Omental fat pad (tissue), 4 donors: Measurements from ENCODE around the gene MACO1. TPM values are rescaled to one million over a fixed set of nuclear protein-coding genes. Genes with fewer than 3 reads are reported as not detected.

Source experiments
- ATAC-seq: fragments of 150-250 bp; one replicate; pipeline ENCODE4 v1.9.1; 2016; ENCODE audit warnings: mild to moderate bottlenecking, moderate library complexity; ENCODE audit not compliant: low FRiP score
- DNase-seq: peaks from one replicate; pipeline ENCODE4 v3.0.0-alpha.2; 2019; ENCODE audit warnings: low spot score
- total RNA-seq, 4 donors: library from RNA; depleted of rRNA; stranded (reverse); fragments of >200 nt; gene quantifications; one replicate each; pipeline ENCODE4 v1.1.0, GENCODE V29; 2016
- TF ChIP-seq, protein P1 (sequence below), 3 donors: fragments of 450-650 bp; IDR thresholded peaks; one replicate each; pipeline ENCODE4 v1.5.1; 2016 to 2017; ENCODE audit warnings: antibody characterized with exemption in 3 of 3, mild to moderate bottlenecking in 3 of 3, moderate library complexity in 2 of 3

The MACO1 gene
- total RNA-seq, 4 donors from 2014 or later = 13.0 to 16.6 (median 15.7) TPM

DNA sequence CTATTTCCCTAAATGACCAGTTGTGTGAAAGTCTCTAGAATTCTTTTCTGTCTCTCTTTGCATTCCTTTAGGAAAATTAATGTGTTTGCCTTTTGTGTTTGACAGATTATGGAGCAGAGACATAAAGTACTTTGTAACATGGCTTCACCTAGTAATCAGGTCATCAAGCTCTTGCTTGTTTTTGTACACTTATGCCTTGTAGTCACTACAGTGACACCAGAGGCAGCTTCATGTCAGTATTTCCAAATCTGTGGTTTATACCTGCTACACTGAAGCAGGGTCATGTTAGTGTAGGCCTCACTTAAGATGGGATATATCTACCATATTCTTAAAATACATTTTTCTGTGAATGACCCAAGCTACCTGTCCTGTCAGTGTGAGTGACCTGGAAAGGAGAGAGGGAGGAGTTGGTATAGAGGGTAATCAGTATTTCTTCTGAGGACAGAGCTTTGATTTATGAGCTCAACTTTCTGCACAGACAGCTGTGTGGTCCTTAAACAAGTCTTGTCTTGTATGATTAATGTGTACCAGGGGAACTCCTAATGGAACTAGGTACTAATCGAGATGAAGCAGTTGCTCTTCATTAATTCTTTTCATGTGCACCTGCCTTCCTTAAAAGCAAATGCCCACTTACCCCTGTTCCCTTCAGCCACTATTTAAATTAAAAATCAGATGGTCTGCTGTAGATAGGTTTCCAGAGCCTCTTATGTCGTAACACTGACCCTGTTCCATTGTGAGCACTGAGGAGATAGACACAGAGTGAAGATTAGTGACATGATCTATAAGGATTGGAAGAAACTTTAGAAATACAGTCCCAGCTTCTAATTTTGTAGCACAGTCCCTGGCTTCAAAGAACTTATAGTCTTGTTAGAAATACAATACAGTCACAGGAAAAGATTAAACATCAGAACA lies 45.7 kb downstream of the MACO1 start:
- ATAC-seq (no peak), DNase-seq (no peak)
- TF ChIP-seq, protein P1, sequence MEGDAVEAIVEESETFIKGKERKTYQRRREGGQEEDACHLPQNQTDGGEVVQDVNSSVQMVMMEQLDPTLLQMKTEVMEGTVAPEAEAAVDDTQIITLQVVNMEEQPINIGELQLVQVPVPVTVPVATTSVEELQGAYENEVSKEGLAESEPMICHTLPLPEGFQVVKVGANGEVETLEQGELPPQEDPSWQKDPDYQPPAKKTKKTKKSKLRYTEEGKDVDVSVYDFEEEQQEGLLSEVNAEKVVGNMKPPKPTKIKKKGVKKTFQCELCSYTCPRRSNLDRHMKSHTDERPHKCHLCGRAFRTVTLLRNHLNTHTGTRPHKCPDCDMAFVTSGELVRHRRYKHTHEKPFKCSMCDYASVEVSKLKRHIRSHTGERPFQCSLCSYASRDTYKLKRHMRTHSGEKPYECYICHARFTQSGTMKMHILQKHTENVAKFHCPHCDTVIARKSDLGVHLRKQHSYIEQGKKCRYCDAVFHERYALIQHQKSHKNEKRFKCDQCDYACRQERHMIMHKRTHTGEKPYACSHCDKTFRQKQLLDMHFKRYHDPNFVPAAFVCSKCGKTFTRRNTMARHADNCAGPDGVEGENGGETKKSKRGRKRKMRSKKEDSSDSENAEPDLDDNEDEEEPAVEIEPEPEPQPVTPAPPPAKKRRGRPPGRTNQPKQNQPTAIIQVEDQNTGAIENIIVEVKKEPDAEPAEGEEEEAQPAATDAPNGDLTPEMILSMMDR (IDR thresholded peaks at IDR 0.05) = no peak

DNA sequence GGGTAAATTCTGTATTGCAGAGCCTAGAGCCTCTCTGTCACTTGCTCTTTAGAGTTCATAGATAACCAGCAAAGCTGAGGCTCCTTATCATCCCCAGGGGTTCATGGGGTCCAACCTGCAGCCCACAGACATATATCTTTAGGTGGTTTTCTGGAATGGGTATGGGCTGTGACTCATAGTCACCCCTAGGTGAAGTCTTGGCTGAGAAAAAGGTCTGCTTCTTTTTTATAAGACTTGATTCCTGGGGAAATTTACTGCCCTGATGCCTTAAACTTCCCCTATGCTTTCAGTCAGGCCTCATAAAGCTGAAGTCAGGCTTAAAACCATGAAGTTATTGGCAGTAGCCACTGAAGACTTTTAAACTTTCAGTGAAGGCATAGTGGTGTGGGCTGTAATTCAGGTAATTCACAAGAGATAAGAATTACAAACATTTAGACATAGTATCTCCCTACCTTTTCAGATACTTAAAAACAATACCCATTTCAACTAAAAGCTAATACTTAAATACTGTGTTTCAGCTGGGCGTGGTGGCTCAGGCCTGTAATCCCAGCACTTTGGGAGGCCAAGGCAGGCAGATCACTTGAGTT lies 46.8 kb downstream of the MACO1 start:
- ATAC-seq = no peak
- no peak for DNase-seq
- TF ChIP-seq, protein P1 (IDR thresholded peaks at IDR 0.05) = no peak

DNA sequence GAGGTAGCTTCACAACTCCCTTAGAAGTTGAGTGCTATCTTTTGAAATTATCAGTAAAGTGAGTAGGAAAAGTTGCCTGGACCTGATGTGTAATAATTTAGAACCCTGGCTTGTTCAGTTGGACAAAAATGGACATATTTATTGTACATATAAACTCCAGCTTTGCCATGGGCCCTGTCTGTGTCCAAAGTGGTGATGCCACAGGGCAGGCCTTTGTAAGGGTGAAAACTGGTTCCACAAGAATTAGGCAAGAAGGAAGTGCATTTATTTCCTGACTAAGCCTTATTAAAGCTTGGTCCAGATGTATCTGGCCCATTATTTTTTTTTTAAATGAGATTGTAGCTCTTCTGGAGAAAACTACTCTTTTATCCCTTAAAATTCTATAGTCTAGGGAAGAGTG lies 47.9 kb downstream of the MACO1 start:
- TF ChIP-seq, protein P1 (IDR thresholded peaks at IDR 0.05) = no peak
- no peak for ATAC-seq
- DNase-seq = no peak

DNA sequence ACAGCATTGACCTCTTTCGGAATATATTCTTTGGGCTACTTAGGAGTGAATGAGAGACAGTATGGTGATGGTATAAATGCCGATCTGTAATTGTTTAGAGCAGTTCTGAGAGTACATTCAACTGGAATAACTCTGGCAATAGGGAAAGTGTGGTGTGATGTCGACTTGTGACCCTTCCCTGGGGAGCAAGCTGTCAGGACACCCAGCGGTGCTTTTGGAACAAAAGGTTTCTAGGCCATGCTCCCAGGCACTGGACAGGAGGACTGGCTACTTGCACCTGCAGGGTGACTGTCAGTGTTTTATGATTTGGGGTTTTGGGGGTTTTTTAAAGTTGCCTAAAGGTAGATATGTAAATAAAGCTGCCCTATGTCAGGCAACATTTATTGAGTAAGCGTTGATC lies 50.9 kb downstream of the MACO1 start:
- DNase-seq = no peak
- ATAC-seq = no peak
- TF ChIP-seq, protein P1 (IDR thresholded peaks at IDR 0.05) = no peak

DNA sequence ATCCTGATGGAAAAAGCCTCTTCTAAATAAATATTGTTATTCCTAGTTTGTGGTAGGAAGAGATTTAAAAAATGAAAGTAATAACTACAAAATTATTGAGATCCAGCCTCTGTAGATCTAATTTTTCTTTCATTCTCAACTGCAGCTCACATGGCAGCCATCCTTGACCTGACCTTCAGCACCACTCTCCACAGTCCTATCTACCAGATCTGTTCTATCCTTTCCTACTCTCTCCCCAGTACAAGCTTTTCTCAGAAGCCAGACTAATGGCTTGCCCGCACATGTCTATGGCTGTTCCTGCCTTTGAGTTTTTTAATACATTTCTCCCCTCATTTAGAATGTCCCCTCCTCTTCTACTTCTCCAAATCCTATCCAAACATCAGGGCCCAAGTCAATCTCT lies 51.5 kb downstream of the MACO1 start:
- ATAC-seq (no peak), DNase-seq (no peak)
- TF ChIP-seq, protein P1 (IDR thresholded peaks at IDR 0.05) = no peak

DNA sequence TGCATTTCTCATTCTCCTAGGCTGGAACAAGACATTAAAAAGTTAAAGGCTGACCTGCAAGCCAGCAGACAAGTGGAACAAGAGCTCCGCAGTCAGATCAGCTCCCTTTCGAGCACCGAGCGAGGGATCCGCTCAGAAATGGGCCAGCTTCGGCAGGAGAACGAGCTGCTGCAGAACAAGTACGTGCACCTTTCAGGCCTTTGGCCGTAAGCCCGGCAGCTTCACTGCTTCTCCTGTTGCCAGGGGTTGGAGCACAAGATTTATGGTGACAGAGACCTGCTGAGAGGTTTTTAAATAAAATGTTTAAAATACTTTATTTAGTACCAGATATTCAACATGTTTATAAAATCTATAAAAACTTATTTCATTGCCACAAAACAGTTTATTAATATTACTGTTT lies 53.4 kb downstream of the MACO1 start:
- TF ChIP-seq, protein P1 (IDR thresholded peaks at IDR 0.05) = no peak
- DNase-seq = no peak
- no peak for ATAC-seq

DNA sequence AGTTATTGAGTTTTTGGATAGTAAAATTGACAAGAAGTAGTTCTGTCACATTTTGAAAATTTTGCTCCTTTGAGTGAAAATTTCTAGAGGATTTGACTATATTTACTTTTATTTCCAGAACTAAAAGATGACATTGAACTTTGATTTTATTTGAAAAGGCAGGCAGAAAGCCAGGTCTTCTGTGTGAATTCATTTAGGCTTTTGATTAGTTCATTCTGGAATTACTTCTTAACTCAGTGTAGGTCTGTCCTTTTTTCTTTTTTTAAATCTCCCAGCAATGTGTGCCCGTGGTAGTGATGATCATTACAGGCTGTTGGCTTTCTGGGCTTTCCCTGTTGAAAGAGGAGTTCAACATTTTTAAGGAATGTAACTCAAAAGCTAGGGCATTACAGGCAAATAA lies 53.8 kb downstream of the MACO1 start:
- no peak for ATAC-seq
- TF ChIP-seq, protein P1 (IDR thresholded peaks at IDR 0.05) = no peak
- no peak for DNase-seq
